GM10248 (cell line): Measurements from ENCODE around the gene SFMBT1.

Source experiments
- CTCF ChIA-PET: fragments of 300-600 bp; sonication (Branson Sonifier 250); formaldehyde crosslinking; extraction: SDS; loops from one replicate; lab custom pipeline; 2021; ENCODE audit warnings: antibody characterized with exemption; lab: Yijun Ruan, JAX
- POLR2A ChIA-PET: fragments of 350-650 bp; sonication (Branson Sonifier 250); formaldehyde crosslinking; extraction: SDS; loops from one replicate; lab custom pipeline; 2020; ENCODE audit warnings: antibody characterized with exemption; lab: Yijun Ruan, JAX
- DNase-seq: peaks from one replicate; pipeline ENCODE4 v3.0.0; 2012; ENCODE audit errors: extremely low spot score
- CTCF ChIP-seq: IDR thresholded peaks from 2 replicates; pipeline ENCODE4 v1.5.1; 2012; ENCODE audit warnings: mild to moderate bottlenecking, low read depth; ENCODE audit errors: extremely low read depth, missing control alignments, control extremely low read depth

Gene SFMBT1

GRCh38 chr3:52882377-52882776, 163.5 kb downstream of the SFMBT1 start:
- CTCF ChIA-PET: interaction anchor here (1.3 to 6.3 kb wide), 2 partner anchors 11 to 165 kb away, joined by 3 to 39 read pairs; no protein-coding TSS in a partner anchor
- DNase-seq: no peak
- no peak for TF ChIP-seq CTCF
- POLR2A ChIA-PET: no interaction called here

GRCh38 chr3:52881871-52882270, 164.0 kb downstream of the SFMBT1 start:
- no peak for TF ChIP-seq CTCF
- POLR2A ChIA-PET: no interaction called here
- CTCF ChIA-PET: interaction anchor here (6.3 kb wide), 1 partner anchor 12 kb away, joined by 39 read pairs; no protein-coding TSS in a partner anchor

GRCh38 chr3:52880474-52880873, 165.4 kb downstream of the SFMBT1 start:
- peak; percentile 65 for DNase-seq
- no peak for TF ChIP-seq CTCF
- ChIA-PET CTCF (interaction anchor here (0.9 to 6.3 kb wide), 11 partner anchors 9 to 145 kb away, joined by 3 to 39 read pairs (median 4); partner anchors contain the start of gene STIMATE), POLR2A (interaction anchor here (0.6 to 0.7 kb wide), 2 partner anchors 11 to 13 kb away, joined by 3 to 5 read pairs; no protein-coding TSS in a partner anchor)

More at GRCh38 chr3:52881871-52882270, 164.0 kb downstream of the SFMBT1 start:
- DNase-seq: no peak

GRCh38 chr3:52880047-52880446, 165.8 kb downstream of the SFMBT1 start:
- ChIA-PET CTCF (interaction anchor here (1.0 to 6.3 kb wide), 12 partner anchors 9 to 145 kb away, joined by 3 to 39 read pairs (median 4); partner anchors contain the start of gene STIMATE), POLR2A (interaction anchor here (0.7 kb wide), 1 partner anchor 12 kb away, joined by 3 read pairs; no protein-coding TSS in a partner anchor)
- TF ChIP-seq CTCF: no peak
- no peak for DNase-seq

- no peak for DNase-seq
- TF ChIP-seq CTCF: no peak
- ChIA-PET POLR2A (no interaction called here), CTCF (interaction anchor here (1.0 to 6.3 kb wide), 12 partner anchors 9 to 146 kb away, joined by 3 to 39 read pairs (median 4); partner anchors contain the start of gene STIMATE)
Measured at GRCh38 chr3:52879581-52879980, 166.3 kb downstream of the SFMBT1 start.

GRCh38 chr3:52879090-52879489, 166.8 kb downstream of the SFMBT1 start:
- DNase-seq: no peak
- ChIA-PET POLR2A (no interaction called here), CTCF (interaction anchor here (1.0 to 6.3 kb wide), 10 partner anchors 10 to 146 kb away, joined by 3 to 39 read pairs (median 4); no protein-coding TSS in a partner anchor)
- TF ChIP-seq CTCF: no peak
